GM13976 (cell line): ENCODE measurements around the gene TUBA3C.

Experiments
- DNase-seq: peaks from one replicate; pipeline ENCODE4 v3.0.0; 2012; ENCODE audit warnings: low spot score
- in situ Hi-C: fragments of 300-500 bp; cut with MboI; formaldehyde crosslinking; loops from one replicate; pipeline ENCODE4 v1.12.0; 2022; ENCODE audit warnings: low sequenced_read_pairs, mixed read lengths, inconsistent platforms; ENCODE audit not compliant: unreplicated experiment
- TF ChIP-seq, protein P1 (sequence below): IDR thresholded peaks from 2 replicates; pipeline ENCODE4 v1.5.1; 2012; ENCODE audit warnings: borderline replicate concordance, mild to moderate bottlenecking; ENCODE audit not compliant: insufficient read depth; ENCODE audit errors: extremely low read depth, missing control alignments, control extremely low read depth

TUBA3C gene

GRCh38 chr13:19155321-19155861 lies 26.2 kb downstream of the TUBA3C start:
- TF ChIP-seq, protein P1, sequence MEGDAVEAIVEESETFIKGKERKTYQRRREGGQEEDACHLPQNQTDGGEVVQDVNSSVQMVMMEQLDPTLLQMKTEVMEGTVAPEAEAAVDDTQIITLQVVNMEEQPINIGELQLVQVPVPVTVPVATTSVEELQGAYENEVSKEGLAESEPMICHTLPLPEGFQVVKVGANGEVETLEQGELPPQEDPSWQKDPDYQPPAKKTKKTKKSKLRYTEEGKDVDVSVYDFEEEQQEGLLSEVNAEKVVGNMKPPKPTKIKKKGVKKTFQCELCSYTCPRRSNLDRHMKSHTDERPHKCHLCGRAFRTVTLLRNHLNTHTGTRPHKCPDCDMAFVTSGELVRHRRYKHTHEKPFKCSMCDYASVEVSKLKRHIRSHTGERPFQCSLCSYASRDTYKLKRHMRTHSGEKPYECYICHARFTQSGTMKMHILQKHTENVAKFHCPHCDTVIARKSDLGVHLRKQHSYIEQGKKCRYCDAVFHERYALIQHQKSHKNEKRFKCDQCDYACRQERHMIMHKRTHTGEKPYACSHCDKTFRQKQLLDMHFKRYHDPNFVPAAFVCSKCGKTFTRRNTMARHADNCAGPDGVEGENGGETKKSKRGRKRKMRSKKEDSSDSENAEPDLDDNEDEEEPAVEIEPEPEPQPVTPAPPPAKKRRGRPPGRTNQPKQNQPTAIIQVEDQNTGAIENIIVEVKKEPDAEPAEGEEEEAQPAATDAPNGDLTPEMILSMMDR, result no peak
- peak; percentile 27 for DNase-seq
- in situ Hi-C loops, result no loop called here

DNA sequence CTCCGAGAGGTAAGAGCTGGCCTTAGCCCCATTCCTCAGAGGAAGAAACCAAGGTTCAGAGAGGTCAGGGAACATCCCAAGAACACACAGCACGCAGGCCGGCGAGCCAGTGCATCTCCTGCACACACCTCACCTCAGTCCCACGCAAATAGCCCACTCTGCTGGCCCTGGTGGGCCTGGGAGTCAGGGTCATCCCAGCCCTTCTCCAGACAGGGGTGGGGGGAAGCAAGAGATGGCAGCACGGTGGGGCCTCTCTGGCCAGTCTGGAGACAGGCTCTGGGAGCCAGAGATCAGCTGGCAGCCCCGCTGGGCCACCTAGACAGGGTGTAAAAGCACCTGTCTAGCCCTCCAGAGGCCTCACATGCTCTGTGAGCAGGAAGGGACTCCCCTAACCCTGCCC lies 26.8 kb downstream of the TUBA3C start:
- peak; percentile 21 for DNase-seq
- in situ Hi-C loops, result no loop called here
- TF ChIP-seq, protein P1, result no peak

DNA sequence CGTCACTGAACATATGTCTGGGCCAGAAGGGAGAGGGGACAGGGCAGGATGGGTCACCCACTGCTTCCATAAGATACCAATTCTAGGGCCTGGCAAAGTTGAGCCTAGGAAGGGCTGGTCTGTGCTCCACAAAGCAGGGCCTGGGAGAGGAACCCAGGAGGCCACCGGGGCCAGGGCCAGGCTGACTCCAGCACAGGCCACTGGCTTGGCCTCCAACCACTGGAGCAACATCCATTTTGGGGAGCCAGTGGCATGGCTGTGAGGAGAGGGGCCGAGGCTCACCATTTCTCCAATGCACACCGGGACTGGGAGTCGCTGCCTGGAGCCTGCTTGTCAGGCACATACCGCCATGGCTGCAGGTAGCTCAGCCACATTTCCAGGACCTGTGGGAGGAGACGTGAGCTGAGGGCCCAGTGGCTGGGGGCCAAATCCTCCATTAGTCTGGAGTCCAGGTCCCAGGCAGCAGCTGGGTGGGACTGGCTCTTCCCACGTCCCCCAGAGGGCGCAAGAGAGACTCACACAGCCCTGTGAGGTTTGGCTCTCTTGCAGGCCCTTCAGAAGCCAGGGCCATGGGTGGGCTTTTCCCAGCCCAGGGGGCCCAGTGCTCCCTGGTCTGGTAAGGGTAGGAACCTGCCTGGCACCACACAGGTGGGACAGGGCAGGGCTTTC lies 27.7 kb downstream of the TUBA3C start:
- in situ Hi-C loops, result no loop called here
- TF ChIP-seq, protein P1, result no peak
- DNase-seq, result peak; percentile 18

GRCh38 chr13:19152403-19152802 lies 29.2 kb downstream of the TUBA3C start:
- in situ Hi-C loops, result no loop called here
- TF ChIP-seq, protein P1, result no peak
- DNase-seq, result peak; percentile 6

DNA sequence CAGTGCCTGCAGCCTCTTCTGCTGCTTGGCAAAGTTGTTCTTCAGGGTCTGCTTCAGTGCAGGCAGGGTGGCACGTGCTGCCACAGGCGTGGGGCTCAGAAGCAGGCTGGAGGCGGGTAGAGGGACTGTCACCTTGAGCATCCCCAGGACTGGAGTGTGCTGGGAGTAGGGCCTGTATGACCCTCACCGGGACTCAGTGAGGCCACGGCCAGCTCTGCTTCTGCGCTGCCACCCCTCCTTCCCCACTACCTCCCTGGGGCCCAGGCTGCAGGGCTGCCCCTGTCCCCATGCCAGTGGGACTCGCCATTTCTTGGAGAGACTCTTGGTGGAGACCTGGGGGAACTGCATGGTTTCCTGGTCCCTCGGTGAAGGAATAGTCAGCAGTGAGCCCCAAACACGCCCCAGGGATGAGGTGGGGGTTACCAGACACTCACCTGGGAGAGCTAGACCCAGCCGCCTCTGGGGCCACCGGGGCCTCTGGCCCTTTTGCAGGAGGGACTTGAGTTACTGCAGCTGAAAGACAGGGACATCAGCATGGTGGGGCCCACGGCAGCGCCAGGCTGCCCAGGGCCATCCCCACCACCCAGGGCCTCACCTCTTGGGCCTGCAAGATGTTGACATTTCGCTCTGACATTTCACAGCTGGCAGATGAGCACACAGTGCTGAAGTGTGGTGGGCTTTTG lies 29.9 kb downstream of the TUBA3C start:
- in situ Hi-C loops, result no loop called here
- peak; percentile 16 for DNase-seq
- TF ChIP-seq, protein P1, result no peak

DNA sequence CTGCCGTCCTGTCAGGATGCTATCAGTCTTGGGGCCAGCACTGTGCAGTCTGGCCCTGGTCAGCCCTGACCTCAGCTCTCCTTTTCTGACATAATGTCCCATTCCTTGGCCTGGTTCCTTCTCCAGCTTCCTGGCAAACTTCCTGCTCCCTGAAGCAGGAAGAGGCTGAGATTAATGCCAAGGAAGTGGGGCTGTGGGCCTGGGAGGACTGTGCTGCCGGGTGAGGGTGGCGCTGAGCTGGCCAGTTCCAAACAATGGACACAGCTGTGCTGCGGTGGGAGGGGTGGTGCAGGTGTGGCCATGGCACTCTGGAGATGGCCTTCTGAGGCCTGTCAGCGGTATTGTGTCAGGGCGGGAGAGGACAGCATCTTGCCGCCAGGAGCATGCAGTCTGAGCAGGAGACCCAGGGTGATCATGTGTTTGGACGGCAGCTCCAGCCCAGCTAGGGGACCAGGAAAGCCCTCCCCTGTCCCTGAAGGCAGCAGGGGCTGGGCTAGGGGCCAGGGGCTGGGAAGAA lies 30.9 kb downstream of the TUBA3C start:
- DNase-seq, result peak; percentile 11
- in situ Hi-C loops, result no loop called here
- TF ChIP-seq, protein P1, result no peak
